HG03280 (cell line): ENCODE results near the gene MYB.

ENCODE experiments used
- ATAC-seq: cut with Tn5 transposase; IDR thresholded peaks from one replicate; pipeline ENCODE4 v1.9.1; 2021; ENCODE audit warnings: mild to moderate bottlenecking, moderate library complexity; ENCODE audit not compliant: unreplicated experiment

The MYB gene

DNA sequence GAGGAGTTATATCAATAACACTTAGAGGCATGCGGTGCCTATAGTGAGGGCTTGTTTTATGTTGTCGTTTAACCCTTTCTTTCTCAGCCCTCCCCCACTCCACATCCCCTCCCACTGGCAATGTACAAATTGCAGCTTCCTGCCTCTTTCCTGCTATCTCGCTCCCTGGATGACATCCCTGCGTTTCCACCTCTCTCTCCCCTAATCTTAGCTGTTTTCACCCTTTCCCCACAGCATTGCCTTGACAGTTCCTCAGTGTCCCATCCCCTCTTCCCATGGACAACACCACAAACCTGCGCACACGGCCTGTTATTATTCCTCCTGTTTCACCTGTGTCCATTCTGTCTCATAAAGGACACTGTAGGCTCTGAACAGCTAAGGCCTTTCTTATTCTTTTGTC, 34.5 kb downstream of the MYB start:
- ATAC-seq: no peak

DNA sequence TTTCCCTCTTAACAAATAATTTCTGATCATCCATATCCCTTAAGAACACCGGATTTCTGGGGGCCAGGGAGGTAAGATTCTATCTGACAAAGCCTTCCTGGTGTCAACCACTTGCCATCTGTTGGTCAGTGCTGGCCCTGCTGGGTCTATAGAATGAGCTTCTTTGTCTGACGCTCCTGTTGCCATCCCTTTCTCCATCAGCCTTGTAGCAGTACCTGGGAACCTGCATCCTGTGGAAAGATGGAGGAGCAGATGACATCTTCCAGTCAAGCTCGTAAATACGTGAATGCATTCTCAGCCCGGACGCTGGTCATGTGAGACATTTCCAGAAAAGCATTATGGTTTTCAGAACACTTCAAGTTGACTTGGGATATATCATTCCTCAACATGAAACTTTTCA, 36.6 kb downstream of the MYB start:
- ATAC-seq: no peak

DNA sequence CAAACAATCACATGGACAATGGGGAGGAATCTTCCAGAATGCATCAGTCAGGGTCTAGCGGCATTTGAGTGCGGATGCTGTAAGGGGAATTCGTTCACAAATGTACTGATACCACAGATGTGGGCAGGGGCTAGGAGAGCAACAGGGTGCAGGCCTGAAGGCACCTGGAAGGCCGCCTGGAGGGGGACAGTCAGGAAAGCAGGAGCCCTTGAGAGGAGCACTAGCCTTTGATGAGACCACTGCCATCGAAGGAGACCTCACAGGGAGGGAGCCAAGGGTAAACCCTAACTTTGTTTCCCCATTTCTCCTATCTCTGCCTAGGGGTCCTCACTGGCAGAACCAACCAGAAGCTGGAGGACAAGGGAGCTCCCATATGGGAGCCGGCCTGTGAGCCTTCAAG, 38.2 kb downstream of the MYB start:
- no peak for ATAC-seq

DNA sequence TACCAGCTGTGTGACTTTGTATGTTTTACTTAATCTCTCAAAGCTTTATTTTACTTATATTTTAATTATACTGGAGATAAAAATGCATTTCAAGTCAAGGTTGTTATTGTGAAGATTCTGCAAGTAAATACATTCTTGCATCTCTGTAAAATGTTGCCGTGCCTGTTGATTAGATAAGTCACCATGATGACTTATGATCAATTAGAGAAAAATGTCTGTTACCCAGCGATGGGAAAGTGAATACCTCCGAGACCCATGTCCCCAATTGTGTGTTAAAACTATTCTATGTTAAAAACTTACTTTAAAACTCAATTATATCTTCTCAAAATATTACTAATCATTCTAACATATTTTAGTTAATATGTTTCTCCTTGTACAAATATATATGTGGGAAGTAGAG, 39.9 kb downstream of the MYB start:
- ATAC-seq: no peak

DNA sequence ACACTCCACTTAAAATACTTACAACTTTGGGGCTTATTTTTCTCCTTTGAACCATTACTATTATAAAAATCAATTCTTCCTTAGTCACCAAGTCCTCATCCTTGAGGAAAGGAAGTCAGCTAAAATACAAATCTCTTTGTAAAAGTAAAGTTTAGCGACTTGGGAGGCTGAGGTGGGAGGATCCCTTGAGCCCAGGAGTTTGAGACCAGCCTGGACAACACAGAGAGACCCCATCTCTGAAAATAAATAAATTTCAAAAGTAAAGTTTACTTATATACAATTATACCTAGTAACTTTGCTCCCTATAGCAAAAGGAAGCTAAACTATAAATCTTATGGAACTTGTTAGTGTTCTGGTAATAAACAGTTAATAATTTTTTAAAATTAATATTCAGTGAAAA, 40.4 kb downstream of the MYB start:
- ATAC-seq: no peak

DNA sequence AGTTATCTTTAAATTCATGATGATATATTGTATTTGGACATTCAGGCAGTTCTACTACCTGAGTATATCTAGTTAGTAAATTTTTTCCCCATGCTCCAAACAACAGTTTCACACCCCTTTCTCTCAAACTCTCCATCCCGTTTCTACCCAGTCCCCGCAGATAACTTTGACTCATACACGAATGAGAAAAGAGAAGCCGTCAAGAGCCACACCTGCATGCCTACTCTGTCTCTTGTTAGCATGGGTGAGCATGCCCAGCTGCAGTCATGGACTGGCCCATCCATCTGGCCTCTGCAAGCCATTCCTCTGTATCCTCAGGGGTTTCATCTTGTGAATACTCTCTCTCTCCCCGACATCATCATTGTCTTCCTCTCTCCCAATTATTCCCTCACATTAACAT, 41.5 kb downstream of the MYB start:
- ATAC-seq: no peak

DNA sequence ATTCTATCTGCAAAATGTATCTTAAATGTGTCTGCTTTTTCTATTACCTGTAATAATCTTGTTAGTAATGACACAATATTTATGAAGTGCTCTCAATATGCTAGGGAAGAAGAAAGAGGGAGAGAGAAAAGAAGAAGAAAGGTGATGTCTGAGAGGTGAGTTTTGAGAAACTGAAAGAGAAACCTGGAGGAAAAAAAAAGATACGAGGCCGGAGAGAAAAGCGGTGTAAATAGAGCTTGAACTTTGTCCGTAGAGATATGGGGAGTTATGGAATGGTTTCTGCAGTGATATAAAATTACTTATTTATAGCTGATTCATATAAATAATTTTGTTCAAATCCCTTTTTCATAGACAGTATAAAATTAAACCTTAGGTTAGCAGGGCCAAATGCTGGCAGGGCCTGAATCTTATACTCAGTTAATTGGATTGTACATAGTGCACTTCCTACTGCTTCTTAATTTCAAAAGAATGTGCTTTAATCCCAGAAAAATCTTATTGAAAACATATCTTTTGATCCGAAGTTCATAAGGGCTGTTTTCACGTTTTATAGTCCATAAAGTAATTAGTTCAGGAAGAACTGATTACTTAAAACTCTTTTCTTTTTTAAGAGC, 43.0 kb downstream of the MYB start:
- no peak for ATAC-seq

DNA sequence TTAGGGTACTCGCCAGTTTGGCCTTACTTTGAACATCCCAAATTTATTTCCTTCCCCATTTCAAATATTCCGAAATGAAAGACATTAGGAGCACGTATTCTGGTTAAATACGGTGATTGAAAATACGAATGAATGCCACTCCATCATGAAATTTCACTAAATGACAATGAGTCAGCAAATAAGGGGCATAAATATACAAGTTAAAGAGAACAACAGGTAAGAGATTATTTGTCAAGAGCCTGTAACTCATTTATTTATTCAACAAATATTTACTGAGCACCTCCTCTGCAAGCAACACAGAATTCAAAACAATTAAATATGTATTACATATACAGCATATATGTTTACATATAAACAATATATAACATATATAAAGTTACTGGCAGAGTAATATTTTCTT, 44.8 kb downstream of the MYB start:
- ATAC-seq: no peak

DNA sequence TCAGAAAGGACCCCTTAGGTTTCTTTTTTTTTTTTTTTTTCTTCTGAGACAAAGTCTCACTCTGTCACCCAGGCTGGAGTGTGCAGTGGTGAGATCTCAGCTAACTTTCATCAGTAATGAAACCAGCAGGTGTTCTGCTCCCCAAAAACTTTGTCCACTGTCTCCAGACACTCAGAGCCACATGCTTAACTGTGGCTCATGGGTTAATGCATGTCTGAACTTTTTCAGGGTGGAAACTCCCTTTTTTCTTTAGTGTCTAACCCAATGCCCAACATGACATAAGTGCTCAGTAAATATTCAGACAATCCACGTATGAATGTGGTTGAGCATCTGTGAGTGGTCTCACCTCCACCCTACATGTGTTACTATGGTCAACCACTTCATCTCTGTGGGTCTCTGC, 45.4 kb downstream of the MYB start:
- peak; percentile 81 for ATAC-seq

DNA sequence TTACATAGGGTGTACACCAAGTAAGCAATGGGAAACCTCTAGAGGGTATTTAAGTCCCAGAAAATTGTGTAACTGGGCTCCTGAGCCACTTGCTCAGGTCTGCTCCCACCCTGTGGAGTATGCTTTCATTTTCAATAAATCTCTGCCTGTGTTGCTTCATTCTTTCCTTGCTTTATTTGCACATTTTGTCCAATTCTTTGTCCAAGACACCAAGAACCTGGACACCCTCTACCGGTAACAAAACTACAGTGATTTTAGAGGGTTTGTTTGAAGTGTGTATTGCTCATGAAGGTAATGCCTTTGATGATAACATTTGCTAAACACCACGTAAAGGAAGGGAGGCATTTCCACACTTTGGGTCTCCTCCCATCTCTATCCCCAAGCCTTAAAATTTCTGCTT, 46.2 kb downstream of the MYB start:
- ATAC-seq: no peak

DNA sequence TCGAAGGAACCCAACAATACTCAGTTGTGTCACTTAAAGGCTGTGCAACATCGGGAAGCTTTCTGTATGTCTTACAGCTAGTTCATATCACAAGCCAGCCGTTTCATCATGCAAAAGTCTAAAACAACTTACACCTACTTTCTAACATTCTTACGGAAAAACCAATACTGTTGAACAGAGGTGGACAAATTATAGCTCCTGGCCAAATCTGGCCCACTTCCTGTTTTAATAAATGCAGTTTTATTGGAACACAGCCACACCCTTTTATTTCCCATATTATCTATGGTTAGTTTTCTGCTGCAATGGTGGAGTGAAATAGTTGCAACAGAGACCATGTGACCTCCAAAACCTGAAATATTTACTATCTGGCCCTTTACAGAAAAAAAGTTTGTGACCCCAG, 46.6 kb downstream of the MYB start:
- ATAC-seq: no peak

DNA sequence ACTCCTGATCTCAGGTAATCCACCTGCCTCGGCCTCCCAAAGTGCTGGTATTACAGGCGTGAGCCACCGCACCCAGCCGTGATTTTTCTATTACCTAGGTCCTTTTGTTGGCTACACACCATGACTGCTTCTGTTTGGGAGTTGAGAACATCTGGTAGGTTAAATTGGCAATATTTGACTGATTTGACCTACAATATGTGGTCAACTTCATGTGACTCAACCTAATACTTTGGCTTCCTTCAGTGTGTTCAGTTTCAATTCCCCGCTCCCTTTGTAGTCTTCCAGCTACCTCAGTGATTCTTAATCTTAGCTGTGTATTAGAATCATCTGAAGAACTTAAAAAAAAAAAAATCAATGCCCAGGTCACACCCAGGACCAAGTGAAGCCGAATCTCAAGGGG, 47.4 kb downstream of the MYB start:
- ATAC-seq: no peak

DNA sequence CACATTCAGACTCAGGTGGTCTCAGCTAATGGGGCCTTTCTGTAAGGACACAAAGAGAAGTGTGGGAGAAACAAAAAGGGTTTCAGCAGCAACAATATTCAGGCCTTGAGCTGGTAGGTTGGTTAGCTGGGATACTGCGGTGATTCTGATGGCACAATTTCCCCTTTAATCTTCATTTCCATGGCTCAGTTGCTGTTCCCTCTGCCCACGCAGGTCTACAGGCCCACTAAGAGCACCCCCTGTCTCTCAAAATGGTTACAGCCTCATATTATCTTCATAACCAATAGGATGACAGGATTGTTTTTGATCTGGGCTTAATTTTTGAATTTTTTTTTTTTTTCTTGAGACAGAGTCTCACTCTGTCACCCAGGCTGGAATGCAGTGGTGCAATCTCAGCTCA, 48.9 kb downstream of the MYB start:
- no peak for ATAC-seq

DNA sequence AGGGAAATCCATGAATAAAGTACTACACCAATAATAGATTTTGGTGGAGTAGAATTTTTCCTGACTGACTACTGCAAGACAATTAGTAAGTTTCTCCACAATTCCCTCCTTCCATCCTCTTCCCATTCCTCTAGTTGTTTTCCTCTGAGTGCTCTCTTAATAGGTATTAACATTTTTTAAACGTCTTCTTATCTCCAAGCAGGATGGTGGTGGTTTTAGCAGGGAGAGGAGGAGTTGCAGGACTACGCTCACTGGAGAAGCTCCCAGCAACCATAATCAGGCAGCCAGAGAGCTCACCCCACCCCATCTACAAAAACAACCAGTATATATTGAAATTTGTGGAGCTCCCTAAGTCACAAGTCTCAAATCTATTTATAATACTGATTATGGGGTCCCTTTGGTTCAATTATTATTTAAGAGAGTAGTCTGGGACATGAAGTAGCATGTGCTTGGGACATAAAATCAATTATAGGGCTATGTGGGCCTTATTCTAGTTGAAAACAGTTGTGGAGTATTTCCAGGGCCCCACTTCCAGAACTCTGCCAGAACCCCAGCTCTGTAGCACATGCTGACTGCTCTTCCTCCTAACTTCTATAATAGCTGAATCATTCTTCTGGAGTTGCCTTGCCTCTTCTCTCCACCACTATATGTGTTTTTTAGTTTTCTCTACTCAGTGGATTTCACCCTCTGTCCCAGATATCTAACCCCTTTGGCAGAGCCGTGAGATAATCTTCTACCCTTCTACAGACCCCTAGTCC, 49.8 kb downstream of the MYB start:
- ATAC-seq: no peak

DNA sequence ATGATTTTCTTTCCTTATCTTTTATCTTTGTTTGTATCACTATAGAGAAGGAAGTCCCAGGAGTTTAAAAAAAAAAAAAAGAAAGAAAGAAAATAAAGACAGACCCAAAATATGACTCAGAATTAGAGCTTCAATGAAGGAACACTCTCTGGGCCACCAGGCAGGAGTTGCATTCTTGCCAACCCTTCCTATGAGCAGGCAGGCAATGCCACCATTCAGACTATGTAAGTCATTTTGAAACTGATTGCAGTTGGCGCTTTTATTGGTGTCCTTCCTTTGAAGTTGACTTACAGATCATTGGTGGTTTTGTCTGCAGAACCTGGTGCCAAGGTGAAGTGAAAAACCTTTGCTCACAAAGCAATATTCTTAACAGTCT, 50.3 kb downstream of the MYB start:
- no peak for ATAC-seq

DNA sequence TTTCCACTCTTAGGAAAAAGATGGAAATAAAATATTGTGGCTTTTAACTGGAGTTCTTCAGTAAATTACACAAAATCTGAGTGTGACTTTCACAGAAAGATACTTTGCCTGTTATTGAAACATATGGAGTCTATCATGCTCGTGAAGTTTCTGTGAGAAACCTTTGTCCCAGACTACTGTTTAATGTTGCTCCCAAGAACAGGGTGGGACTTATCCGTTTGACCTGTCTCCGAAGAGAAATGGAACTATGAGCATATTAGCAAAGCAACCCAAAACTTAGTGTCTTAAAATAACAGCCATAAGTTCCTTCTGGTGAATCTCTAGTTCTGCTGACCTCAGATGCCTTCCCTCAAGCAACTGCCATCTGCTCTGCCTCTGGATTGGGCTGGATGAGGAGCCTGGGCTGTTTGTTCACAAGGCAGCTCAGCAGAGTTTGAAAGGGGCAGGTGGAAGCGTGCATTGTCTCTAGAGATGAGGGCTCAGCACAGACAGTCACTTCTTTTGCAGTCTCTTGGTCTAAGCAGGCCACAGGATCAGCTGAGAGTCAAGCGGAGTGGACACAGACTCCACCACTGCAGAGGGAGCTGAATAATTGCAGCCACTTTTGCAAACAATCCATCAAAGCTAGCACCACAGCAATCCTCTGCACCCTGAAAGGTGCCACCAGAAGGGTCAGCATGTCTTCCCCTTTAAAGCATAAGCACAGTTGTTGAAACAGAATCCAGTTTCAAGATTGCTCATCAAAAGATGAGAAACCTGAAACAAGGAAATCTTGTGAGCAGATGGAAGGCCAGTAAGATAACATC, 52.8 kb downstream of the MYB start:
- peak; percentile 56 for ATAC-seq

DNA sequence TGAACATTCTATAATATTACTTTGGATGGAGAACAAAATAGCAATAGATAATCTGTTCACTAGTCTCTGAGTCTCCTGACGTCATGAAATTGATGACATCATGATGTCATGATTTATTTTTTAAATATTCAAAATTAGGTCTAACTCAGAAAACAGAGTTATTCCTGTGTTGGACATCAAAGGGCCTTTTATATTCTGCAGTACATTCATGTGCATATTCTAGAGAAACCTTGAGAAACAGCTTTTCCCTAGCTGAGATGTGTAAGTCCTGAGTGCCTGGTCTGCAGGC, 53.3 kb downstream of the MYB start:
- ATAC-seq: no peak

DNA sequence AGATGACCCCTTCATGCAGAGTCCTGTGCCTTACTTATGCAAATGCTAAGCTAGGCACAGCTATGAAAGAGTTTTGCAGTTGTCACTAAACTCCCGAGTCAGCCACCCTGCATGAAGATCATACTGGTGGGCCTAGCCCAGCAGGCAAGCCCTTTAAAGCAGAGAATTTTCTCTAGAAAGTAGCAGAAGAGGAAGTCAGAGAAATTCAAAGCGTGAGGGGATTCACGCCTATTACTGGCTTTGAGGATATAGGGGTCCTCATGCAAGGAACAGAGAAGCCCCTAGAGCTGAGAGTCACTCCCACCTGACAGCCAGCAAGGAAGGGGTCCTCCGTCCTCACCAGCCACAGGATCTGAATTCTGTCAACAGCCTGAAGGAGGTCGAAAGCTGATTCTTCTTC, 54.6 kb downstream of the MYB start:
- ATAC-seq: no peak

DNA sequence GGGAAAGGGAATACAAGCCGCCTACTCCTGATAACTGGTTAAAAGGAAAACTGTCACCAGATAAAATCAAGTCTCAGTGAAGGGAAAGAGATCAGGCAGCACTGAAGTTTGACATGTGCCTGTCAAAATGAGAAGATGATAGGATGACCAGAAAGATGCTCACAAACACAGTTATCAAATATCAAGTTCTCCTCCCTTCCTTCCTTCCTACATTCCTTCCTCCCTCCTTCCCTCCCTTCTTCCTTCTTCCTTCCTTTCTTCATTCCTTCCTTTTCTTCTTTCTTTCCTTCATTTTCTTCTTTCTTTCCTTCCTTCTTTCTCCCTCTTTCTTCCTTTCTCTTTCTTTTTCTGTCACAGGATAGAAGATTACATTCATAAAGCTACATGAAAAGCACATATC, 55.2 kb downstream of the MYB start:
- ATAC-seq: no peak

DNA sequence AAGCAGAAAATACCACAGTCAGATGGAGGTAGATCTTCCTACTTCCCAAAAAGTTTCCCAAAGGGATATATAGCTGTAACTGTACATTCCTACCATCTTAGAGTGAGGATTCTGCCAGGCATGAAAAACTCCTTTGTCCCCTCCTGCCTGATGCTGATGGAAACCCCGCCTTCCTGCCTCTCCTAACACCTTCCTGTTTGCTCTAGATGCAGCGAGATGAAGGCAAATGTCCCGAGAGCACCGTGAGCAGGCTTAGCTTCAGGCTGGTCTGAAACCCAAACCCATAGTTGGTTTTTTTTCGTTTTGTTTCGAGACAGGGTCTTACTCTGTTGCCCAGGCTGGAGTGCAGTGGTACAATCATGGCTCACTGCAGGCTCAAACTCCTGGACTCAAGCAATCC, 55.6 kb downstream of the MYB start:
- no peak for ATAC-seq

DNA sequence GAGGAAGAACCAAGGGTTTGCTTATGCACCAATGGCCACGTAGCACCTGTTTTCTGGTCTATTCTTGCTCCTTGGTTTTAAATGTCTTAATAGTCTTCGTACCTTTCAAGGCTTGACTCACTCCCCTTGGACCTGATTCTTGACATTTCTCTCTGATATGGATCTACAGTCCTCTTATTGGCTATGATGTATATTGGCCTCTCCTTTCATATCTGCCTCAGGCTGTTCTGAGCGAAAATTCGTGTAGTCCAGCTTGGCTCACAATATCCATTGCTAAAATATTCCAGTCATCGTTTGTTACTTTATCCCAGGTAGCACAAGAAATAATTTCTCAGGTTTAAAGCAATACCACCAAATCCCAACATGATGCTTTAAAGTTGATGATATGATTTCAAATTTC, 59.6 kb downstream of the MYB start:
- ATAC-seq: no peak
